ENCODE results near the gene SPP2. TPM values are rescaled to one million over a fixed set of nuclear protein-coding genes. Genes with fewer than 3 reads are reported as not detected.
A peak's percentile ranks its signal among the peaks of the same experiment; 100 is the strongest.

Gene SPP2
- total RNA-seq, 1 donor from 2014 or later, result not detected

- H3K4me3 ChIP-seq (ENCODE audit: low read depth, low read length), result no peak overlapping the region
- DNase-seq (ENCODE audit: low read depth), result no peak
- TF ChIP-seq CTCF (conservative IDR thresholded peaks at IDR 0.05; ENCODE audit: low read depth, low read length), result no peak
Measured at GRCh38 chr2:234074751-234075517, 24.4 kb downstream of the SPP2 start.

- DNase-seq (ENCODE audit: low read depth), result no peak
- no peak overlapping the region for H3K4me3 ChIP-seq (ENCODE audit: low read depth, low read length)
- TF ChIP-seq CTCF (conservative IDR thresholded peaks at IDR 0.05; ENCODE audit: low read depth, low read length), result no peak
Measured at GRCh38 chr2:234075518-234075915, 25.0 kb downstream of the SPP2 start.

GRCh38 chr2:234075947-234076346 lies 25.4 kb downstream of the SPP2 start:
- H3K4me3 ChIP-seq (ENCODE audit: low read depth, low read length), result no peak overlapping the region
- no peak for DNase-seq (ENCODE audit: low read depth)
- no peak for TF ChIP-seq CTCF (conservative IDR thresholded peaks at IDR 0.05; ENCODE audit: low read depth, low read length)

GRCh38 chr2:234076451-234076850 lies 25.9 kb downstream of the SPP2 start:
- no peak for TF ChIP-seq CTCF (conservative IDR thresholded peaks at IDR 0.05; ENCODE audit: low read depth, low read length)
- no peak for DNase-seq (ENCODE audit: low read depth)
- no peak overlapping the region for H3K4me3 ChIP-seq (ENCODE audit: low read depth, low read length)

- TF ChIP-seq CTCF (conservative IDR thresholded peaks at IDR 0.05; ENCODE audit: low read depth, low read length), result no peak
- no peak overlapping the region for H3K4me3 ChIP-seq (ENCODE audit: low read depth, low read length)
- DNase-seq (ENCODE audit: low read depth), result no peak
Measured at GRCh38 chr2:234078129-234078528, 27.6 kb downstream of the SPP2 start.

- no peak for DNase-seq (ENCODE audit: low read depth)
- peak; percentile 5 for TF ChIP-seq CTCF (conservative IDR thresholded peaks at IDR 0.05; ENCODE audit: low read depth, low read length)
- no peak overlapping the region for H3K4me3 ChIP-seq (ENCODE audit: low read depth, low read length)
Measured at GRCh38 chr2:234081970-234082822, 31.7 kb downstream of the SPP2 start.
